NCI-H2081 treated with DMSO at 0.1 percent for 48 hours (cell line): Measurements from ENCODE around the gene RXFP4.
"Not testable (repeated sequence)": the region's sequence is repeated elsewhere in the genome, so short reads cannot be mapped to it uniquely, and the experiment has no call there.

ENCODE experiments used
- DNase-seq: peaks from one replicate; lab custom pipeline; 2025; lab: John Stamatoyannopoulos, UW

RXFP4 gene

GRCh38 chr1:155978325-155978972 lies 37.0 kb downstream of the RXFP4 start, which contains the start of gene ARHGEF2:
TSS of gene ARHGEF2 (minus strand) at chr1:155978547. CDS start at chr1:155978427, 120 bp downstream.
- peak; percentile 33 for DNase-seq

GRCh38 chr1:155978973-155979429 lies 37.6 kb downstream of the RXFP4 start:
- no peak for DNase-seq

GRCh38 chr1:155979597-155980343 lies 38.3 kb downstream of the RXFP4 start:
- no peak for DNase-seq

DNA sequence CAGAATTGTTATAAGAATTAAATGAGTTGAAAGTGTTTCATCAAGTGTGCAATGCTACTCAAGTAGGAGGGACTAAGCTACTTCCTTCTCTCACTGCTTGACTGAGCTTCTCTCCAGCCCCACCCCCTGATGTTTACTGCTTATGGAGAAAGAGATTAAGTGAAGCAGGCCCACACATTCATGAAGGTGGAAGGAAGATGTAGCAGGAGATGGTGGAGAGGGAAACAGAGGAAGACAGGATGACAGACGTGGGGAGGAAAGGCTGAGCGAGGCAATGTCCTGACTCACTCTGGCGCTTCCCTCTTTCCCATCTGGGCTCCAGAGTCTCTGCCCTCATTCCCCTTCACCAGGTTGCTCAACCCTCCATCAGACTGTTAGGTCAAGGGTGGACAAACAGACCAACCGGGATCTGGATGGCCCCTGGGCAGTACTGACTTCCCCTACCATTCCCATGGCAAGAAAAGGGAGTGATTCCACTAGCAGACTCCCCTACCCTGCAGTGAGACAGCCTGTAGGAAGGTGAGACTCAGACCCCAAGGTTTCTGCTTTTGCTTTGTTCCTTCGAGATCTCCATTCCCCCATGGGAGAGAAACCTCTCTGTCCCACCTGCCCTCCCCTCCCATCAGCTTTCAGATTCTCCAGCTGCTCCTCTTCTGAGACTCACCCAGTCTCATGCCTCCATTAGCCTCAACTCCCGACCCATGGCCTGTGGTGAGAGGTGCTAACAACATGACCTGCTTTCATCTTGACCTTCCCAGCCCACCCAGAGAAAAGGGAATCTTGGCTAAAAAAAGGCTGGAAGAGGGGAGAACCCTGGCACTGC lies 40.0 kb downstream of the RXFP4 start:
- no peak for DNase-seq

DNA sequence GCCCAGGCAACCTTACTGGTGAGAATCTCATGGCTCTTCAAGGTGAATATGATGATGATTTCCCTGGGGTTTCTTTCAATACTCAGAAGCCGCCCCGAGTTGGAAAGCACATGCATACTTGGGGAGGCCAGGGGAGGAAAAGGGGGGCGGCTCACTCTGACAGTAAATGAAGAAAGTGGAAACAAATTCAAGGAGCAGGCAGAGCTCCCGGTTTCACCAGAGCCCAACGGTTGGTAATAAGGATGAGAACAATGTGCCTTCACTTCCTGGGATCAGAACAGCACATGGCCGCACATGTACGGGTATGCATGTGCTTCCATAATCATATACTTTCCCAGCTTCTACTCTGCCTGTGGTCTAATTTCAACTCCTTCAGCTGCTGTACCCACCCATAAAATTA lies 40.7 kb downstream of the RXFP4 start:
- no peak for DNase-seq

DNA sequence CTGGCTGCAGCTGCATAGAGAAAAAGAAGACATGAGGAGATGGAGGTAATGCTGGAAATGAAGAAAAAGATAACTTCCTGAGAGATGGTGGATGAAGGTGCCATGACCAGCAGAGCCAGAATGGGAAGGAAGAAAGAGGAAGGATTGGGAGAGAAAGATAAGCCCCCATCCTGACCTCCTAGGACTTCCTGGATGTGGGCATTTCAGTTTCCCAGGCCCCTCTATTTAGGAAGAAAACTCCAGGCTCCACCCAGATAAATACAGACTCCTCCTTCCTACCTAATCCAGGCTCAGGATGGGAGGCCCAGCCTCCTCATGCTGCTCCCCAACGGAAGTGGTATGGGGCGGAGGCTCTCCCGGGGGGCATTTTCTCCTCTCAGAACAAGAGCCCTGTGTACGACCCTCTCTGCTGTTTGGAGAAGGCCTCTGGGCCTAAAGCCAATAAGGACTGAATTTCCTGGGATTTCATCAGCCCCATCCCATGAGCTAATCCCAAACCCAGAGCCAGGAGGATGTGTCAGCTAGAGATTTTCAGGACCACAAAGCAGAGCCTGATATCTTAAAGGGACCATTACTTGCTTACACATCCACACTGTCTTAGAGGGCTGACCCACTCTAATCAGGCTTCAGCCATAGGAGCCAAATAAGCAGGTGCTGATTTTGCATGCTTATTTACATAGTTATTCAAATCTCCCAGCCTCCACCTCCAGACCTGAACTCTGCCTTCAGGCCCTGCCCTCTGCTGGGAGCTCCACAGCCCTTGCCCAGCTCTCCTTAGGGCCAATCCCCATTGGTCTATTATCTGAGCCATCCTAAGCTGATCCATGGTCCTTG lies 42.0 kb downstream of the RXFP4 start:
- DNase-seq: no peak

DNA sequence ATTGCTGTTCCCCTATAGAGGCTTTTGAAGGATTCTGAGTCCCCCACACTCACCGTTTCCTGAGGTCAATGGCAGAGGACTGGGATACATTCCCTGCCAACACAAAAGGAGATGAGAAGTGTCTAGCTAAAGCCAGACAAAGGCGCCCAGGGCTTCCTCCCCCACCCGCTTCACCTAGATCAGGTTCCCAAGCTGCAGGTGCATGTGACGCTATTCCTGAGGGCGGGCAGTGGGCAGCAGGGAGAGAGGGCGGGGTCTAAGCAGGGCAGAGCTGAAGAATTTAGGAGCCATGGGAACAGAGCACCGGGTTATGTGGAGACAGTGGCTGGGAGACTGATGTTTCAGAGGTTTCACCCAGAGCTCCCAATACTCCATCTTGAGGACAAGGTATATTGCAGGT lies 42.9 kb downstream of the RXFP4 start:
- DNase-seq: no peak

DNA sequence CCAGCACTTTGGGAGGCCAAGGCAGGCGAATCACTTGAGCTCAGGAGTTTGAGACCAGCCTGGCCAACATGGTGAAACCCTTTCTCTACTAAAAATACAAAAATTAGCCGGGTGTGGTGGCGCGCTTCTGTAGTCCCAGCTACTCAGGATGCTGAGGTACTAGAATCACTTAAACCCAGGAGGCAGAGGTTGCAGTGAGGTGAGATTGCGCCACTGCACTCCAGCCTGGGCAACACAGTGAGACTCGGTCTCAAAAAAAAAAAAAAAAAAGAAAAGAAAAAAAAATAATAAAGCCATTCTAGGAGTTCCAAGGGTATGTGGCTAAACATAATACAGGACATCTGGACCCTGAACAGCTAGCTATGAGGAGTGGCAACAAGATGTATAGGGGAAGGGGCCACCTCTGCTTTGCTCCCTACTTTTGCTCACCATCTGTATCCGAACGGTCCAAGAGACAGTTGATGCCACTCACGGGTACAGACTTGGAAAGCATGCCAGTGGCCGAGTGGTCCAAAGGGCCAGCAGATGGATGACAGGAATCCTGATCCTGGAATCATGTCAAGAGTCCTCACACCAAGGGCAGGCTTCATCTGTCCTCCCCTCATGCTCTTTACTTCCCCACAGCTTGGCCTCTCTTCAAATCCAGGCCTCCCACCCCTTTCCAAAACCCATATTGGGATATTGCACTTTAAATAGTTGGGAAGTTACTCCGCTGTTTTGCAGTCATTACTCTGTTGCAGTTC lies 43.6 kb downstream of the RXFP4 start:
- DNase-seq: not testable (repeated sequence)

GRCh38 chr1:155989242-155990004 lies 48.0 kb downstream of the RXFP4 start:
- DNase-seq: peak; percentile 35

DNA sequence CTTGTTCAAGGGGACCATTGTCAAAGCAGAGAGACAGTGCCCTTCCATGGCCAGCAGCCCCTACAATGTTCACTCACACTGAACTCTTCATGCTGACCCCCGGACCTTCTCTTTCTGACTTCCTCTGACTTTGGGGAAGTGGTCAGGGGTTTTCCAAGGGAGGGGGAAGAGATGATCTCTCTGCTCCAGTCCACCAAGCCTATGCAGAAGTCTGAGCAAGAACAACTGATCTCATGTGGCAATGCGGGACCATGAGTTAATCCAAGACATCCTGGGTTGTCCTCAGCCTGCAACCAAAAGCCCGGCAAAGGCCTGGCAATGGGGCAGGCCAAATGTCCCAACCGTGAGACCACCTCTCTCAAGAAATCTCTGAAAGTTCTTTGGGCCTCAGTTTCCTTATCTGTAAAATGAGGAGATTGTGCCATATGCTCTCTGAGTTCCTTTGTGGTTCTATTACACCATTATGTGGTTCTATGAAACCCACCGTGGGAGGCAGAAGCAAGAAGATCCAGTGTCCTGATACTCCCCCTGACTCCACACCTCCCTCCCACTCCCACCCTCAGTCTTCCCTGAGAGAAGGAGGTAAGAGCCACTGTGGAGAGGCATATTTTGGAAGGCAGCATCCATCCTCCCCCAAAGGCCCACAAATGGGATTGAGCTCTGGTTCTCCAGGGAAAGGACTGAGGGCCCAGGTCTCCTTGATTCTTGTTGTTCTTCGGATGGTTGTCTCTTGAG lies 48.7 kb downstream of the RXFP4 start:
- no peak for DNase-seq
